ENCODE results near the gene KIRREL1. TPM values are rescaled to one million over a fixed set of nuclear protein-coding genes. Genes with fewer than 3 reads are reported as not detected.

KIRREL1 gene
- total and polyA plus RNA-seq, 2 experiments from 2014 or later, result 5.1 to 35.2 TPM

DNA sequence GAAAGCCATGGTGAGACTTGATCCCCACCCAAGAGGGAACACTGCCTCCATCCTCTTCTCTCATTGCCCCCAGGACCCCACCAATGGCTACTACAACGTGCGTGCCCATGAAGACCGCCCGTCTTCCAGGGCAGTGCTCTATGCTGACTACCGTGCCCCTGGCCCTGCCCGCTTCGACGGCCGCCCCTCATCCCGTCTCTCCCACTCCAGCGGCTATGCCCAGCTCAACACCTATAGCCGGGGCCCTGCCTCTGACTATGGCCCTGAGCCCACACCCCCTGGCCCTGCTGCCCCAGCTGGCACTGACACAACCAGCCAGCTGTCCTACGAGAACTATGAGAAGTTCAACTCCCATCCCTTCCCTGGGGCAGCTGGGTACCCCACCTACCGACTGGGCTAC, 101.1 kb downstream of the KIRREL1 start:
- Histone ChIP-seq H3K79me2 (replicated peaks; ENCODE audit: insufficient read depth) (no peaks in the 10 kb centered on the region), H3K27ac (ENCODE audit: low read depth) (no peak overlapping the region), H3K9me2 (ENCODE audit: insufficient read depth) (no peaks in the 10 kb centered on the region), H3K4me1 (ENCODE audit: insufficient read depth) (peaks cover 32% of the 10 kb centered on the region), H2AFZ (no peak overlapping the region), H3K36me3 (ENCODE audit: insufficient read depth) (peaks cover 15% of the 10 kb centered on the region; the same call in 1 of the 2 replicates), H3K4me2 (no peak overlapping the region), H3K4me3 (no peak overlapping the region), H3K27me3 (ENCODE audit: insufficient read depth) (no peaks in the 10 kb centered on the region), H4K20me1 (replicated peaks; ENCODE audit: insufficient read depth) (no peaks in the 10 kb centered on the region), H3F3A (replicated peaks; ENCODE audit: low read depth) (no peaks in the 10 kb centered on the region)
- Mint-ChIP-seq H3K9me3 (no peaks in the 10 kb centered on the region), H3K4me1 (peaks cover 36% of the 10 kb centered on the region), H3K27me3 (ENCODE audit: insufficient read depth, low read depth, poor library complexity) (peaks cover 21% of the 10 kb centered on the region), H3K36me3 (ENCODE audit: low read depth) (peaks cover 66% of the 10 kb centered on the region), H3K27ac (no peak overlapping the region), H3K4me3 (no peak overlapping the region)
- no peak for ATAC-seq
- TF ChIP-seq JUNB (IDR thresholded peaks at IDR 0.05; ENCODE audit: unreplicated experiment) (no peak), CREB1 (CRISPR knock-in tag; IDR thresholded peaks at IDR 0.05; ENCODE audit: low read depth) (no peak), STAT1 (IDR thresholded peaks at IDR 0.05; ENCODE audit: unreplicated experiment) (no peak), ZNF331 (CRISPR knock-in tag; IDR thresholded peaks at IDR 0.05; ENCODE audit: low read depth) (no peak), EZH2 (IDR thresholded peaks at IDR 0.05; ENCODE audit: low read depth, unreplicated experiment) (no peak), EZH2phosphoT487 (IDR thresholded peaks at IDR 0.05; ENCODE audit: unreplicated experiment) (no peak), NANOG (IDR thresholded peaks at IDR 0.05; ENCODE audit: borderline replicate concordance) (no peak)
- TF ChIP-seq, protein P1, sequence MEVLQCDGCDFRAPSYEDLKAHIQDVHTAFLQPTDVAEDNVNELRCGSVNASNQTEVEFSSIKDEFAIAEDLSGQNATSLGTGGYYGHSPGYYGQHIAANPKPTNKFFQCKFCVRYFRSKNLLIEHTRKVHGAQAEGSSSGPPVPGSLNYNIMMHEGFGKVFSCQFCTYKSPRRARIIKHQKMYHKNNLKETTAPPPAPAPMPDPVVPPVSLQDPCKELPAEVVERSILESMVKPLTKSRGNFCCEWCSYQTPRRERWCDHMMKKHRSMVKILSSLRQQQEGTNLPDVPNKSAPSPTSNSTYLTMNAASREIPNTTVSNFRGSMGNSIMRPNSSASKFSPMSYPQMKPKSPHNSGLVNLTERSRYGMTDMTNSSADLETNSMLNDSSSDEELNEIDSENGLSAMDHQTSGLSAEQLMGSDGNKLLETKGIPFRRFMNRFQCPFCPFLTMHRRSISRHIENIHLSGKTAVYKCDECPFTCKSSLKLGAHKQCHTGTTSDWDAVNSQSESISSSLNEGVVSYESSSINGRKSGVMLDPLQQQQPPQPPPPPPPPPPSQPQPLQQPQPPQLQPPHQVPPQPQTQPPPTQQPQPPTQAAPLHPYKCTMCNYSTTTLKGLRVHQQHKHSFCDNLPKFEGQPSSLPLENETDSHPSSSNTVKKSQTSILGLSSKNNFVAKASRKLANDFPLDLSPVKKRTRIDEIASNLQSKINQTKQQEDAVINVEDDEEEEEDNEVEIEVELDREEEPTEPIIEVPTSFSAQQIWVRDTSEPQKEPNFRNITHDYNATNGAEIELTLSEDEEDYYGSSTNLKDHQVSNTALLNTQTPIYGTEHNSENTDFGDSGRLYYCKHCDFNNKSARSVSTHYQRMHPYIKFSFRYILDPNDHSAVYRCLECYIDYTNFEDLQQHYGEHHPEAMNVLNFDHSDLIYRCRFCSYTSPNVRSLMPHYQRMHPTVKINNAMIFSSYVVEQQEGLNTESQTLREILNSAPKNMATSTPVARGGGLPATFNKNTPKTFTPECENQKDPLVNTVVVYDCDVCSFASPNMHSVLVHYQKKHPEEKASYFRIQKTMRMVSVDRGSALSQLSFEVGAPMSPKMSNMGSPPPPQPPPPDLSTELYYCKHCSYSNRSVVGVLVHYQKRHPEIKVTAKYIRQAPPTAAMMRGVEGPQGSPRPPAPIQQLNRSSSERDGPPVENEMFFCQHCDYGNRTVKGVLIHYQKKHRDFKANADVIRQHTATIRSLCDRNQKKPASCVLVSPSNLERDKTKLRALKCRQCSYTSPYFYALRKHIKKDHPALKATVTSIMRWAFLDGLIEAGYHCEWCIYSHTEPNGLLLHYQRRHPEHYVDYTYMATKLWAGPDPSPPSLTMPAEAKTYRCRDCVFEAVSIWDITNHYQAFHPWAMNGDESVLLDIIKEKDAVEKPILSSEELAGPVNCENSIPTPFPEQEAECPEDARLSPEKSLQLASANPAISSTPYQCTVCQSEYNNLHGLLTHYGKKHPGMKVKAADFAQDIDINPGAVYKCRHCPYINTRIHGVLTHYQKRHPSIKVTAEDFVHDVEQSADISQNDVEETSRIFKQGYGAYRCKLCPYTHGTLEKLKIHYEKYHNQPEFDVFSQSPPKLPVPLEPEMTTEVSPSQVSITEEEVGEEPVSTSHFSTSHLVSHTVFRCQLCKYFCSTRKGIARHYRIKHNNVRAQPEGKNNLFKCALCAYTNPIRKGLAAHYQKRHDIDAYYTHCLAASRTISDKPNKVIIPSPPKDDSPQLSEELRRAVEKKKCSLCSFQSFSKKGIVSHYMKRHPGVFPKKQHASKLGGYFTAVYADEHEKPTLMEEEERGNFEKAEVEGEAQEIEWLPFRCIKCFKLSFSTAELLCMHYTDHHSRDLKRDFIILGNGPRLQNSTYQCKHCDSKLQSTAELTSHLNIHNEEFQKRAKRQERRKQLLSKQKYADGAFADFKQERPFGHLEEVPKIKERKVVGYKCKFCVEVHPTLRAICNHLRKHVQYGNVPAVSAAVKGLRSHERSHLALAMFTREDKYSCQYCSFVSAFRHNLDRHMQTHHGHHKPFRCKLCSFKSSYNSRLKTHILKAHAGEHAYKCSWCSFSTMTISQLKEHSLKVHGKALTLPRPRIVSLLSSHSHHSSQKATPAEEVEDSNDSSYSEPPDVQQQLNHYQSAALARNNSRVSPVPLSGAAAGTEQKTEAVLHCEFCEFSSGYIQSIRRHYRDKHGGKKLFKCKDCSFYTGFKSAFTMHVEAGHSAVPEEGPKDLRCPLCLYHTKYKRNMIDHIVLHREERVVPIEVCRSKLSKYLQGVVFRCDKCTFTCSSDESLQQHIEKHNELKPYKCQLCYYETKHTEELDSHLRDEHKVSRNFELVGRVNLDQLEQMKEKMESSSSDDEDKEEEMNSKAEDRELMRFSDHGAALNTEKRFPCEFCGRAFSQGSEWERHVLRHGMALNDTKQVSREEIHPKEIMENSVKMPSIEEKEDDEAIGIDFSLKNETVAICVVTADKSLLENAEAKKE (CRISPR knock-in tag; IDR thresholded peaks at IDR 0.05), result no peak
- TF ChIP-seq, protein P2, sequence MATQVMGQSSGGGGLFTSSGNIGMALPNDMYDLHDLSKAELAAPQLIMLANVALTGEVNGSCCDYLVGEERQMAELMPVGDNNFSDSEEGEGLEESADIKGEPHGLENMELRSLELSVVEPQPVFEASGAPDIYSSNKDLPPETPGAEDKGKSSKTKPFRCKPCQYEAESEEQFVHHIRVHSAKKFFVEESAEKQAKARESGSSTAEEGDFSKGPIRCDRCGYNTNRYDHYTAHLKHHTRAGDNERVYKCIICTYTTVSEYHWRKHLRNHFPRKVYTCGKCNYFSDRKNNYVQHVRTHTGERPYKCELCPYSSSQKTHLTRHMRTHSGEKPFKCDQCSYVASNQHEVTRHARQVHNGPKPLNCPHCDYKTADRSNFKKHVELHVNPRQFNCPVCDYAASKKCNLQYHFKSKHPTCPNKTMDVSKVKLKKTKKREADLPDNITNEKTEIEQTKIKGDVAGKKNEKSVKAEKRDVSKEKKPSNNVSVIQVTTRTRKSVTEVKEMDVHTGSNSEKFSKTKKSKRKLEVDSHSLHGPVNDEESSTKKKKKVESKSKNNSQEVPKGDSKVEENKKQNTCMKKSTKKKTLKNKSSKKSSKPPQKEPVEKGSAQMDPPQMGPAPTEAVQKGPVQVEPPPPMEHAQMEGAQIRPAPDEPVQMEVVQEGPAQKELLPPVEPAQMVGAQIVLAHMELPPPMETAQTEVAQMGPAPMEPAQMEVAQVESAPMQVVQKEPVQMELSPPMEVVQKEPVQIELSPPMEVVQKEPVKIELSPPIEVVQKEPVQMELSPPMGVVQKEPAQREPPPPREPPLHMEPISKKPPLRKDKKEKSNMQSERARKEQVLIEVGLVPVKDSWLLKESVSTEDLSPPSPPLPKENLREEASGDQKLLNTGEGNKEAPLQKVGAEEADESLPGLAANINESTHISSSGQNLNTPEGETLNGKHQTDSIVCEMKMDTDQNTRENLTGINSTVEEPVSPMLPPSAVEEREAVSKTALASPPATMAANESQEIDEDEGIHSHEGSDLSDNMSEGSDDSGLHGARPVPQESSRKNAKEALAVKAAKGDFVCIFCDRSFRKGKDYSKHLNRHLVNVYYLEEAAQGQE (IDR thresholded peaks at IDR 0.05; ENCODE audit: unreplicated experiment), result no peak
- TF ChIP-seq, protein P3, sequence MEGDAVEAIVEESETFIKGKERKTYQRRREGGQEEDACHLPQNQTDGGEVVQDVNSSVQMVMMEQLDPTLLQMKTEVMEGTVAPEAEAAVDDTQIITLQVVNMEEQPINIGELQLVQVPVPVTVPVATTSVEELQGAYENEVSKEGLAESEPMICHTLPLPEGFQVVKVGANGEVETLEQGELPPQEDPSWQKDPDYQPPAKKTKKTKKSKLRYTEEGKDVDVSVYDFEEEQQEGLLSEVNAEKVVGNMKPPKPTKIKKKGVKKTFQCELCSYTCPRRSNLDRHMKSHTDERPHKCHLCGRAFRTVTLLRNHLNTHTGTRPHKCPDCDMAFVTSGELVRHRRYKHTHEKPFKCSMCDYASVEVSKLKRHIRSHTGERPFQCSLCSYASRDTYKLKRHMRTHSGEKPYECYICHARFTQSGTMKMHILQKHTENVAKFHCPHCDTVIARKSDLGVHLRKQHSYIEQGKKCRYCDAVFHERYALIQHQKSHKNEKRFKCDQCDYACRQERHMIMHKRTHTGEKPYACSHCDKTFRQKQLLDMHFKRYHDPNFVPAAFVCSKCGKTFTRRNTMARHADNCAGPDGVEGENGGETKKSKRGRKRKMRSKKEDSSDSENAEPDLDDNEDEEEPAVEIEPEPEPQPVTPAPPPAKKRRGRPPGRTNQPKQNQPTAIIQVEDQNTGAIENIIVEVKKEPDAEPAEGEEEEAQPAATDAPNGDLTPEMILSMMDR (conservative IDR thresholded peaks at IDR 0.05; ENCODE audit: low read depth in 2 of 2), result no peak
- DNase-seq (ENCODE audit: low spot score), result no peak

Measured in GM23338 (cell line).